Activated T-helper 1 cell treated with anti-CD3 and anti-CD28 coated beads, Interleukin-12 subunit alpha, Interleukin-12 subunit beta, Interleukin-2, Interleukin-4 antibody, amounts not matched to agents 30 ng/mL and 10 ng/mL and 1 ng/mL, durations not matched to agents 14 hours and 24 hours and 36 hours (primary cell): ENCODE data around the gene USP6NL. TPM values are rescaled to one million over a fixed set of nuclear protein-coding genes. Genes with fewer than 3 reads are reported as not detected.

Experiments used
- DNase-seq: peaks from one replicate; pipeline ENCODE4 v3.0.0; 2021; ENCODE audit warnings: low spot score
- H3K27ac Mint-ChIP-seq: one replicate; pipeline ENCODE4 v1.8.0; 2021; ENCODE audit warnings: mild to moderate bottlenecking, mixed read lengths
- H3K27me3 Mint-ChIP-seq: one replicate; pipeline ENCODE4 v1.8.0; 2022; ENCODE audit warnings: mild to moderate bottlenecking, moderate library complexity, mixed read lengths; ENCODE audit not compliant: insufficient read depth
- H3K36me3 Mint-ChIP-seq: one replicate; pipeline ENCODE4 v1.8.0; 2021; ENCODE audit warnings: low read depth, mixed read lengths
- H3K4me1 Mint-ChIP-seq: one replicate; pipeline ENCODE4 v1.8.0; 2021; ENCODE audit warnings: low read depth, mixed read lengths
- H3K4me3 Mint-ChIP-seq: one replicate; pipeline ENCODE4 v1.8.0; 2021; ENCODE audit warnings: mild to moderate bottlenecking, moderate library complexity, mixed read lengths
- H3K9me3 Mint-ChIP-seq: one replicate; pipeline ENCODE4 v1.8.0; 2021; ENCODE audit warnings: mixed read lengths
- intact Hi-C: fragments of 100-400 bp; cut with micrococcal nuclease; formaldehyde crosslinking; loops from one replicate; pipeline ENCODE4 v1.15.1; 2024
- total RNA-seq: library from RNA; stranded (reverse); gene quantifications from 2 replicates; pipeline ENCODE4 v1.2.3, GENCODE V29; 2022

Gene USP6NL
- total RNA-seq, 1 donor from 2014 or later: 0.78 TPM

GRCh38 chr10:11409357-11409756 lies 202.1 kb downstream of the USP6NL start:
- intact Hi-C loops: no loop called here
- Mint-ChIP-seq H3K36me3 (peaks cover 3% of the 10 kb centered on the region), H3K4me3 (no peak overlapping the region), H3K9me3 (peaks cover 6% of the 10 kb centered on the region), H3K27me3 (peaks cover 17% of the 10 kb centered on the region), H3K27ac (no peak overlapping the region), H3K4me1 (peaks cover 28% of the 10 kb centered on the region)
- no peak for DNase-seq

- intact Hi-C loops: no loop called here
- H3K27ac Mint-ChIP-seq: no peak overlapping the region
- no peak overlapping the region for H3K4me3 Mint-ChIP-seq
- H3K36me3 Mint-ChIP-seq: peaks cover 5% of the 10 kb centered on the region
- H3K9me3 Mint-ChIP-seq: peaks cover 11% of the 10 kb centered on the region
- no peak for DNase-seq
- peaks cover 13% of the 10 kb centered on the region for H3K27me3 Mint-ChIP-seq
- H3K4me1 Mint-ChIP-seq: peaks cover 34% of the 10 kb centered on the region
These were observed 203.5 kb downstream of the USP6NL start for GRCh38 chr10:11407939-11408338.

- H3K36me3 Mint-ChIP-seq: peaks cover 5% of the 10 kb centered on the region
- DNase-seq: no peak
- no peak overlapping the region for H3K4me3 Mint-ChIP-seq
- H3K27ac Mint-ChIP-seq: no peak overlapping the region
- H3K27me3 Mint-ChIP-seq: peaks cover 12% of the 10 kb centered on the region
- peaks cover 18% of the 10 kb centered on the region for H3K9me3 Mint-ChIP-seq
- H3K4me1 Mint-ChIP-seq: peaks cover 46% of the 10 kb centered on the region
- intact Hi-C loops: no loop called here
These were observed 204.7 kb downstream of the USP6NL start for GRCh38 chr10:11406746-11407145.

- H3K36me3 Mint-ChIP-seq: peaks cover 5% of the 10 kb centered on the region
- H3K9me3 Mint-ChIP-seq: peaks cover 18% of the 10 kb centered on the region
- no peak for DNase-seq
- H3K27ac Mint-ChIP-seq: no peak overlapping the region
- peaks cover 63% of the 10 kb centered on the region for H3K4me1 Mint-ChIP-seq
- intact Hi-C loops: no loop called here
- peaks cover 4% of the 10 kb centered on the region for H3K27me3 Mint-ChIP-seq
- H3K4me3 Mint-ChIP-seq: no peak overlapping the region
These were observed 206.5 kb downstream of the USP6NL start for GRCh38 chr10:11404901-11405300.

Other genes with a start within 250 kb of the USP6NL start
- 0.15 and 0.18 TPM in 2 replicates for gene ECHDC3, start 130.7 kb upstream of the USP6NL start, total RNA-seq
- 0.29 and 0.39 TPM in 2 replicates for gene PROSER2, start 211.7 kb upstream of the USP6NL start, total RNA-seq